Left forelimb (tissue), 1 donor: Measurements from ENCODE around the gene ZCCHC7.

Source experiments
- DNase-seq: peaks from one replicate; pipeline ENCODE4 v3.0.0-alpha.2; 2018; ENCODE audit warnings: low spot score

The ZCCHC7 gene

GRCh38 chr9:37406603-37407401 is 286.4 kb downstream of the ZCCHC7 start:
- DNase-seq = no peak

GRCh38 chr9:37407468-37407867 is 287.1 kb downstream of the ZCCHC7 start:
- no peak for DNase-seq
